Stimulated activated CD4-positive, alpha-beta T cell treated with anti-CD3 and anti-CD28 coated beads, Interleukin-12 subunit alpha, Interleukin-12 subunit beta, amount 100 ng/mL, for 48 hours (primary cell): ENCODE results near the gene CNDP2.
"Not testable (repeated sequence)": the region's sequence is repeated elsewhere in the genome, so short reads cannot be mapped to it uniquely, and the experiment has no call there.

ENCODE experiments used
- DNase-seq, 3 donors: peaks; one replicate each; pipeline ENCODE4 v3.0.0-alpha.2; 2020; ENCODE audit warnings: low read depth in 2 of 3, low spot score in 1 of 3

The CNDP2 gene

DNA sequence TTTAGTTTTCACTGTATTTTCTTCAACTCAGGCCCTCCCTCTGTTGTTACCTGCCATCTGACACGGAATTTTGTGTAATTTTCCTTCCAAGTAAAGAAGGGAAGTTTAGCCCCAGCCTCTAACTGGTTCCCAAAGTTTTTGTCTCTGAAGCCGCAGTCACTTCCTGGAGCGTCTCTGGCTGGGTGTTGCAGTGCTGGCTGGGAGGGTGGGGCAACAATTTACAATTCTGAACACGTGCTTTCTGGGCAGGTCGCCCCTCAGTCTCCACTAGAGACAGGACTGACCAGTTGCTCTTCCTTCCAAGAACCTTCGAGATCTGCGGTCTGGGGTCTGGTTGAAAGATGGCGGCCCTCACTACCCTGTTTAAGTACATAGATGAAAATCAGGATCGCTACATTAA is 3.5 kb downstream of the CNDP2 start:
- DNase-seq = peak; percentile 20 to 26 (median 25)

DNA sequence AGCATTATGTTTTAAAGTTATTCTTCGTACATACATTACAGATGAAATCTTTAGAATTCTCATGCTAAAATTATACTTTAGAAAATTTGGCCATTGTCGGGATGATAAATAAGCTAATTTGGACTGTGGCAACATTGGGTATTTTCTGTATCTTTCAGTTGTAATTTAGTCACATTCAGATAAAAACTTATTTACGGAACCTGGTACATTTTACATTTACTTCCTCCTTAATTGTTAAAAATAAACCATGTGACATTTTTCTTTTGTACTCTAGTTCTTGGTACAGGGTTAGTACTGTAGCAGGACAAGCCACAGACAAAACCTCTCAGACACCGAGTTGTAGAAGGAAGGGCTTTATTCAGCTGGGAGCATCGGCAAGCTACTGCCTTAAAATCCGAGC is 4.2 kb downstream of the CNDP2 start:
- DNase-seq = no peak

DNA sequence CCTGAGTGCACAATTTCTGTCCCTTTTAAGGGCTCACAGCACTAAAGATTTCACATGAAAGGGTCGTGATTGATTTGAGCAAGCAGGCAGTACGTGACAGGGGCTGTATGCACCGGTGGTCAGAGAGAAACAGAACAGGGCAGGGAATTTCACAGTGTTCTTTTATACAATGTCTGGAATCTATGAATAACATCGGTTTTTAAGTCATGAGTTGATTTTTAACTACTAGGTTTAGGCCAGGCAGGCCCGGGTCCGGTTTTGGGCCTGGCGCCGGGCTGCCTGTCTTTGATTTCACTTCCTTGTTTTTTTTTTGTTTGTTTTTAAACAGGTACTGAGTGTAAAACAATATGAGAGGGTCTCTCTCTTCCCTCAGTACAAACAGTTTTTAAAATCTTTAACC is 4.6 kb downstream of the CNDP2 start:
- DNase-seq = not testable (repeated sequence)

DNA sequence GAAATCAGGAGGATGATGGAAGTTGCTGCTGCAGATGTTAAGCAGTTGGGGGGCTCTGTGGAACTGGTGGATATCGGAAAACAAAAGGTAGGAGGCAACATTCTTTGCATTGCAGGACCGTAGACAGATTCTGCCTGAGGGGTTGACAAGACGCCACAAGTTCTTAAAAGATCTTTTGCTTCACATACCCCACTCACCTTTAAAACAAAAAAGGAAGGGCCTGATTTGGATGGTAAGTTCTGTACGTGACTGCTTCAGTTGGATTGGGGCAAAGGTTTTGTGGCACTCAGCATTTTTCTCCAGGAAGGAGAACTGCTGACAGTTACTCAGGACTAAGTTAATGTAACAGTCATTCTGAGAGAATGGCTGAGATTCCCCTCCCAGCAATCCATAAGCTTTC is 5.2 kb downstream of the CNDP2 start:
- DNase-seq = no peak

DNA sequence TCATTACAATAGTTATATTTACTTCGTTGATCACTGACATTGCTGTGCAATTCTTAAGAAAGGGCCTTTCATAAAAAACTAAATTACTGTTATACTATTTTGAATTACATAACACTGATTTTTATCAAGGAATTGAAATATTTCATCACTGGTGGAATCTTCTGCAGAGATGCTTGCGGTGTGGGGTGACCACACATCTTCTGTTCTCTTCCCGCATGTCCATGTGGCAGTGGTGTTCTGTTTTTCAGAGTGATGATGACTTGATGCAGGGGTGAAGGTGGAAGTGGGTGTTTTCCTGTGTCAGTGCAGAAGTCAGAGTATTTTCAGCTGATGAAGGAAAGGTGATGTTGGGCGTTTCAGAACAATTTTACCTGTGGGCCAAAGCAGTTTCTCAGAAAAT is 7.0 kb downstream of the CNDP2 start:
- DNase-seq = no peak

DNA sequence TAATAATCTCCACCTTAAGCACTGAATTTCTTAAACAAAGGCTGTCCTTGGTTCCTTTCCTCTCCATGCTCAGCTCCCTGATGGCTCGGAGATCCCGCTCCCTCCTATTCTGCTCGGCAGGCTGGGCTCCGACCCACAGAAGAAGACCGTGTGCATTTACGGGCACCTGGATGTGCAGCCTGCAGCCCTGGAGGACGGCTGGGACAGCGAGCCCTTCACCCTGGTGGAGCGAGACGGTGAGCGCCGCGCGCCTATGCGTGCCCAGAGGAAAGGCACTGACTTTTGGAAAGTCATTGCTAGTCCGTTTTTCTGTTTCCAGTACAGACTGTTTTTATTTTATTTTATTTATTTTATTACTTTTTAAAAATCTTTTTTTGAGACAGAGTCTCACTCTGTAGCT is 9.6 kb downstream of the CNDP2 start:
- DNase-seq = no peak

DNA sequence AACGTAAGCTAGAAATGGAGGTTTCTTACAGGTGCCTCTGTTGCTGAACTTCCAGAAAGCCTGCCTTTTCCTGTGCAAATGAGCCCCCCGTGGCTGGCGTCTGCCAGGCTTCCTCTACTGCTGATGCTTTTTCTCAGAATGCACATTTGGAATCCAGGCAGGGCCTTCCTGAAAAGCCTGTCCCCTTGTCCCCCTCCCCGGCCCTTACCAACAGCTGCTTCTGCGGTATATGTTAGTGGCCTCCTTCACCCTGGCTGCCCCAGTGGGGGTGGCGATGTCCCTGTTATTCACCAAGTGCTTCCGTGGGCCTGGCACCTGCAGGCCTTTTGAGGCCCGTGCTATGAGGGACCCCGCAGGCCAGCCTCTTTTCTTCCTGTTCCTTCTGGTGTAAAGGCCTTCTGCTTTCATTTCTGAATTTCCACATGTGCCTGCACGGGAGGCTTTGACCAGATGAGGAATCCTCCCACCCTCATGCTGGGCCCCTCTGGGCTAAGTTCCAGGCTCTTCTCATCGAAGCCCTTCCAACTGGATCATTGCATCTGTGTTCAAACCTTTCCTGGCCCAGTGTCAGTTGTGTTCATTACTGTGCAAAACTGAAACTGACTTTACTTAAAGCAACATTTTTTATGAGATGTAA is 10.4 kb downstream of the CNDP2 start:
- no peak for DNase-seq

DNA sequence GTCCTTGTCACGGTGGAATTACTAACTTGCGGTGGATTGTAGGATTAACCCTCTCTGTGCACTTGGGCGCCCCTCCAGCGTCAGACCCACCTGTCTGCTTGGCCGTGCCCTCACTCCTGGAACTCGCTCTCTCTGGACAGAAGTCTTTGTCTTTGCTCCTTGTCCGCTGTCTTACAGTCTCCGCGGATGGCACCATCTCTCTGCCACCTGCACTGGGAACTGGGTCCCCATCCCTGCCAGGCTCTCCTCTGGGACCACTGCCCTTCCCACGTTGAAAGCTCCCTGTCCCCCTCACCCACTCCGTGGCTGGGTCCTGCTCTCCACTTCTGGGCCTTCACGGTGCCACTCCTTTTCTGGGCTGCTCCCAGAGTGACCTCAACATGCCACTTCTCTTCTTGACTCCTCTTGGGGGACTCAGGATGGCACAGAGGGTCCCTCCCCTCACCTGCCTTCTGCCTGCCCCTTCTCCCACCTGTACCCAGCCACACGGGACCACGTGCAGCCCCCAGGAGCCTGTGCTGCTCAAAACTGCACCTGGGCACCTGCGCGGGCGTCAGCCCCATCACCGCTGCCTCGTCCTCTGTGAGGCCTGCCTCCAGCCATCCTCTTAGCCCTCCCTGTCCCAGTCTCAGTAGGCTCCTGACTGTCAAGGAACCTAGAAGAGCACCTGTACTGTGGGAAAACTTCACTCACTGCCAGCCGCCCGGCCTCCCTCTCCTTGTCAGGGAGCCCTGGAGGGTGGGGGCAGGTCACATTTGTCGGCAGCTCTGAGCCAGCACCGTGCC is 11.1 kb downstream of the CNDP2 start:
- DNase-seq = no peak

DNA sequence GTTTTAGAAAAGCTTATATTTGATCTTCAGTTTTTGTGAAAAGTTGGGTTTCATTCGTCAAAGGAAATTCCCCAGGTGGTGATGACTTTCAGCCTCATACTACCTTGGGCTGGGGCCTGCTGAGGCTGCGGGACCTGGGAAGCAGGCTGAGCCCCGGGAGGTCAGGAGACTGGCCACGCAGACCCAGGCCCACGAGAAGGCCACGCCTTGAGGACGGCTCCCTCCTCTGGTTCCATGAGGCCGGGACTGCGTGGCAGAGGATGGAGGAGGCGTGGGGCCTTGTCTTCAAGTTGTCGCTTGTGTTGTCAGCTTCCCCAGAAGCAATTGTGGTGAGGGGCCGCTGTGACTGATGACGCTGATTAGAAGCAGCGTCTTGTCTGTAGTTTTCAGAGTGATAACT is 11.8 kb downstream of the CNDP2 start:
- no peak for DNase-seq

DNA sequence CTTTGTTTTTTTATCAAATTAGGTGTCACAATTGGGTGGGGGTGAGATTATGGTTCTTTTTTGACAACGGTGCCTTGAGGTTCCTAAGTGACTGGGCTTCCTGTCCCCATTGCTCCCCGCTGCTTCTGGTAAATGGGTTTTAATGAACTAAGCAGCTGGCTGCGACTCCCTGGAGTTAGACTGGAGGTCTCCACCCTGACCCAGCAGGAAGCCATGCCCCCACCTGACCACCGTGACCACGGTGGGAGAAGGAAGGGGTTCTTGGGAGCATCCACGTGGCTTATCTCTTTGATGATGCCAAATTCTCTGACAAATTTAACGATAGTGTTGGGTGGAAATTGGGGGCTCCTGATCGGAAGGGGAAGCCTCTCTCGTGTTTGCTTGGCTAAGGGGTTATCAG is 12.2 kb downstream of the CNDP2 start:
- no peak for DNase-seq

DNA sequence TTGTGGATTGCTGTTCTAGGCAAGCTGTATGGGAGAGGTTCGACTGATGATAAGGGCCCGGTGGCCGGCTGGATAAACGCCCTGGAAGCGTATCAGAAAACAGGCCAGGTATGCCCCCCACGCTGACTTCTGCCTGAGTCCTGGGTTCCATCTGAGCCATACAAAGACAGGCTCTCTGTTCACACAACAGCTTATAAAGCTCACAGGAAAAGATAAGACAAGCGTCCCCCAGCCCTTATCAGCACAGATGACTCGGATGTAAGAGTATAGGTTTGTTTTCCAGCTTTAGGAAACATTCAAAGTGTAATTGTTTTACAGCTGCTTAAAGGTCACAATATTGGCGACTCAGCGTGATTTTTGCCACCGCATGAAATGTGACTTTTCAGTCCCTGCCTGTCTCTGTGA is 12.7 kb downstream of the CNDP2 start:
- DNase-seq = no peak

DNA sequence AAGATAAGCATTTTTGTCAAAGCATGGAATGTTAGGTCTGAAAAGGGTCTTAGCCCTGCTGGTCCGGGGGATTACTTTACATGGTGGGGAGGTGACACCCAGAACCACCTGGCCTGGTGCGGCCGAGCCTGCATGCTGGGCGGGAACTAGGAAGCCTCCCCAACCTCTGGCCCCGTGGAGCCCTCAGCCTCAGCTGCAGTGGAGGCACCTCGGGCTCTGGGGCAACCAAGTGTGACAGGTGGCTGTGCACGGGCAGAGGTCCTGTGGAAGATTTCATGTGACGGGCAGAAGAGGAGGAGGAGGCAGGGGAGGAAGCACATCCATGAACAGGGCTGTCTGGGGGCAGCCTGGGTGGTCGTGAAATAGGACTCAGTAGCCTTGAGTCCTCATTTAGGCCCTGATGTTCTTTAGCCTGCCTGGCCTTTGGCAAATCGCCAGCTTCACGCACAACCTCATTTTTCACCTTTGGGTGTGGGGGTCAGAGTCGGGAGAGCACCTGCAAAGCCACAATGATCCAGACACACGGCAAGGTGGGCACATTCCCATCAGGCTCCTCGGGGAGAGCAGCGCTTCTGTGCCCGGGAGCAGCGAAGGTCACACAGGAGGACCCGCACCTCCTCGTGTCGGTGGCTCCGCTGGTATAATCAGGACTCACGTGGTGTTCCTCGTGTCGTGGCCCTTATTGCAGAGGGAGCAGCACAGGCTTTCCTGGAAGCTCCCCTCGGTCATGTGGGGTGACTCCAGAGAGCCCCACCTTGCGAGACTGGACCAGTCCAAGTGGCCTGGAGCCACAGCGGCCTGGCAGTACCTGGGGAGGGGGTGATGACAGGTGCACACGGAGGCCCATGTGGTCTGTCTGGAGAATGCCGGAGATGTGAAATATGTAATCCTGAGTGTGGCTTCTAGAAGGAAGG is 13.9 kb downstream of the CNDP2 start:
- DNase-seq = no peak

DNA sequence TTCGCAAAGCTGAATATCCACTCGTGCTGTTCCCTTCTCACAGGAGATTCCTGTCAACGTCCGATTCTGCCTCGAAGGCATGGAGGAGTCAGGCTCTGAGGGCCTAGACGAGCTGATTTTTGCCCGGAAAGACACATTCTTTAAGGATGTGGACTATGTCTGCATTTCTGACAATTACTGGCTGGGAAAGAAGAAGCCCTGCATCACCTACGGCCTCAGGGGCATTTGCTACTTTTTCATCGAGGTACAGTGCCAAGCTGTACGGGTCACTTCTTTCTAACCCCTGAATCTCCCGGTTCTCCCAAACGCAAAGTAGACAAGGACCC is 14.6 kb downstream of the CNDP2 start:
- DNase-seq = no peak

DNA sequence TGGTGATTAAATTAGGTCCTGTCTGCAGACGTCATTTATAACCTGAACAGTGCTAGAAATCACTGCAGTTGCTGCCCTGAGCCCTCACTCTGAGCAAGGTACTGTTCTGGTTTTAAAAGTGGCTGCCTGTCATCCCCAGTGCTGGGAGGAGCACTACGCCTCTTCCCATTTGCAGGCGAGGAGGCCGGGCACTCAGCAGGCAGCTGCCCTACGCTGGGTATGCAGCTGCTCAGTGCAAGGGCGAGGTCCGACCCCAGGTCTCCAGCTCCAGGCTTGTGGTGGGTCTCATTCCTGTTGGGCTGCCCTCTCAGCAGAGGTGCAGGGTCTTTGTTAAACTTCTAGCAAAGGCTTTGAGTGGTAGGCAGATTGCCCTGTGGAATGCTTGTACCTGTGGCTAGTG is 15.7 kb downstream of the CNDP2 start:
- no peak for DNase-seq

DNA sequence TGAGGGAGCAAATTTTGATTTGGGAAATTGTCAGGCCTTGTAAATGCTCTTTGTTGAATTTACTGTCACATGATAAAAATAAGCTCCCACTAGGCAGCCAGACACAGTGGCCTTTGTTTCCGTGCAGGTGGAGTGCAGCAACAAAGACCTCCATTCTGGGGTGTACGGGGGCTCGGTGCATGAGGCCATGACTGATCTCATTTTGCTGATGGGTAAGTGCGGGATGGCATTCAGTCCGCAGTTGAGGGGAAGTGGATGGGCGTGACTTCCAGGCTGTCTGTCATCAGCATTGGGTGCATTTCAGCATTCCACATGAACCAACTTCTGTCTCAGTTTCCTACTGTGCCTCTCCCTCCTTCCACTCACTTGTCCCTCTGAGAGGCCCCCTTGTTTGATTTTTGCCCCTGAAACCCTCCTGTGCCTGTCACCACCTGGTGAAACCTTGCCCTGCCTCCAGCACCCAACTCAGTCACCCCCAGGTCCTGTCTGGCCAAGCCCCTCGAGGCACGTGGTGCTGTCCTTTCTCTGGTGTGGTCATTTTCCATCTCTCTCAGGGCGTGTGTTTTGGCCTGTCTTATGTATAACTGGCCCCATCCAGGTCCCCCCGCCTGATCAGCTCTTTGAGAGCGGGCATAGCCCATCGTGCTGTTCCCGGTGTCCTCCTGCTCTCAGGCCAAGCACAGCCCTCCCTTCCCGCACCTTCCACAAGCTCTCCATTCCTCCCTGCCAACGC is 16.3 kb downstream of the CNDP2 start:
- DNase-seq = no peak

DNA sequence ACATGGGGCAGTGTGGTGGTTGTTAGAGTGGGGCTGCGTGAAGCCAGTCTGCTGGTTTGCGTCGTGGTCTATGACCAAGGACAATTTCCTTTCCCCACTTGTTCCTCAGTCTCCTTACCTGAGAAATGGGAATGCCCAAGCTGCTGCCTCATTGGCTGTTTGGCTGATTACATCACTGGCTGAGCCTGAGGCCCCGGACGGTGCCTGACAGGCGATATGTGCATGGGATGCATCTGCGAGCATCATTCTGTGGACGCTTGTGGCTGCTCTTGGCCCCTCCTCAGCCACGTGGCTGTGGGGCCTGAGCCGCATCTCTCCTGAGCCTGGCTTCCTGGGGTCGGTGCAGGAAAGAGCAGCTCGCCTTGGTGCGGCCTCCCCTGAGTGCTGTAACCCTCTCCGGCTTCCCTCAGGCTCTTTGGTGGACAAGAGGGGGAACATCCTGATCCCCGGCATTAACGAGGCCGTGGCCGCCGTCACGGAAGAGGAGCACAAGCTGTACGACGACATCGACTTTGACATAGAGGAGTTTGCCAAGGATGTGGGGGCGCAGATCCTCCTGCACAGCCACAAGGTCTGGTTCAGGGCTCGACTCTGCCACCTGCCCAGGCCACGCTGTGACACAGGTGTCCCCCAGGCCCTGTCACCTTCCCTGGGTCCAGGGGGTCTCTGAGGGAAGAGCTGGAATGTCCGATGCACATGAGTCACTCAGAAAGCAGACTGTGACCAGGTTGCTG is 17.2 kb downstream of the CNDP2 start:
- DNase-seq = no peak

DNA sequence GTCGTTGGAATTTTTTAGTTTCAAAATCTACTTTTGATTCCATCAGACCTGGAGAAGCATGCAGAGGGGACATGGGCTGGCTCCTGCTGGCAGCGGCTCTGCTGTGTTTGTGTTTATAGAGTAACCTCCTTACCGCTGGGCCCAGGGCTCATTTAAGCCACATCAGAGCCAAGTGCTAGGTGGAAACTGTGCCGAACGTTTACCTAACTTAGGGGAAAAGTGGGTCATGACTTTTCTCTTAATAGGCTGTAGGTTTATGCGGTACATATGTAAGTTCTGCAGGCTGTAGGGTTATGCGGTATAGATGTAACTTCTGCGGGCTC is 17.7 kb downstream of the CNDP2 start:
- DNase-seq = no peak

DNA sequence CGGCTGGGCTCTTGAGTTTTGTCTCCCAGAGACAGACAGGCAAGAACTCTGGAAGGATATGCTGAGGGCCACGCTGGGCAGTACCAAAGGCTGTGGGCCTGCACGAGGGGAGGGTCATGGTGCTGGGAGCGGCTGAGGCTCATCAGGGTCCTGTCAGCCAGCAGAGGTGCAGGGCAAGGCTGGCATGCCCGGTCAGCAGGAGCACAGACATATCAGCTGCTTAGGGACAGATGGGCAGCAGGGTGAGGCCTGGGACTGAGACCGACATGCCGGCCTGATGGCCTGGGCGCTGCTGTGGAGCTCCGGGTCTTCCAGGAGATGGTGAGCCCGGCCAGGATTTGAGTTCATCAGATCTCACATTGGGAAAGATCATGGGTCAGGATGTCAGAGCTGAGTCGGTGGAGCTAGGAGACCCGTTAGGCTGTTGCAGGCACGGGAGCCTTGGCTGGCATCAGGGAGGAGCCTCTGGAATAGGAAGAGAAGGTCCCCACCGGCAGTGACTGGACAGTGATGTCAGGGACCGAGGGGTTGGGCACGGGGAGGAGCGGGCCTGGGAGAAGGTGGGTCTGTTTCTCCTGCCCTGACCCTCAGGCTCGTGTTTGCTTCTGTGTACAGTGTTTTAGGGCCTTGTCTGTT is 18.8 kb downstream of the CNDP2 start:
- no peak for DNase-seq

DNA sequence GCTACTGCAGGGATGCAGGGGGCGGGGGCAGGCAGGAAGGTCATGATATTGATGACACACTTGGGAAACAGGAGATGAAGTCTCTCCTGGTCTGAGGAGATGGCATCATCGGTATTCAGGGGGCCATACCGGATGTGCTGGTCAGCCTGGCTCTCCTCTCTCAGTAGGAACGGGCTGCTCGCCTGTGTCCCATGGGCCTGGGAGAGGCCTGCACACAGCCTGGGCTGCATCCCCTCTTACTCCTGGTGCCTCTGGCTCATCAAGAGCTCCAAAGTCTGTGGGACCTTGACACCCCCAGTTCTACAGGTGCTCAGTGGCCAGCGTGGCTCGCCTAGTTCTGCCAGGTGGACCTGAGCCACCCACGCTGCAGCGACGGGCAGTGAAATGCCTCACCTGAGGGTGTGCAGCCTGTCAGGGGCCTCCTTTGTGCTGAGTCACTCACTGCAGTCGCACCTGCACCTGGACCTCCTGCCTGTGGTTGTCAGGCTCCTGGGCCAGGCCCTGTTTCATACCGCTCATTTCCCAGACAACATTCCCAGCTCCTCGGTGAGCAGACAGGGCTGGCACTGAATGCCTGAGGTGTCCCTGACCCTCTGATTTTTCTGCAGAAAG is 19.6 kb downstream of the CNDP2 start:
- DNase-seq = no peak
